OCI-LY3 (cell line): ENCODE data around the gene TAF1B.

Experiments used
- CTCF ChIP-seq: fragments of 200-600, 300-600 bp; sonication (generic); IDR thresholded peaks from 2 replicates; pipeline ENCODE4 v1.5.1; 2014; ENCODE audit warnings: antibody characterized with exemption, low read length, low read depth
- EZH2phosphoT487 ChIP-seq: fragments of 200-600 bp; shearing (Covaris generic); IDR thresholded peaks from 2 replicates; pipeline ENCODE4 v1.6.1; 2018; ENCODE audit warnings: antibody characterized with exemption, mixed run types, low read depth

GRCh38 chr2:9806298-9806610 is 37.0 kb upstream of the TAF1B start:
- TF ChIP-seq CTCF = no peak
- TF ChIP-seq EZH2phosphoT487 = no peak
